ENCODE measurements around the gene DAG1. TPM values are rescaled to one million over a fixed set of nuclear protein-coding genes. Genes with fewer than 3 reads are reported as not detected.

The DAG1 gene
- total RNA-seq, 1 donor from 2014 or later: 43.6 TPM

Other genes starting within 250 kb of the DAG1 start
- gene C3orf62, start 193.0 kb upstream of the DAG1 start, total RNA-seq: 0.51 and 0.92 TPM in 2 replicates
- 6.2 and 8.7 TPM in 2 replicates for gene USP4, start 130.2 kb upstream of the DAG1 start, total RNA-seq
- 339 and 557 TPM in 2 replicates for gene GPX1, start 111.9 kb upstream of the DAG1 start, total RNA-seq
- gene RHOA, start 58.3 kb upstream of the DAG1 start, total RNA-seq: 355 and 504 TPM in 2 replicates
- 16.9 and 21.7 TPM in 2 replicates for gene TCTA, start 57.8 kb upstream of the DAG1 start, total RNA-seq
- gene AMT, start 47.8 kb upstream of the DAG1 start, total RNA-seq: 2.3 and 2.5 TPM in 2 replicates
- 0.22 and 1.2 TPM in 2 replicates for gene NICN1, start 40.9 kb upstream of the DAG1 start, total RNA-seq
- gene BSN, start 84.2 kb downstream of the DAG1 start, total RNA-seq: under 0.01 and 0.46 TPM in 2 replicates
- gene APEH, start 204.1 kb downstream of the DAG1 start, total RNA-seq: 126 and 199 TPM in 2 replicates
- 4.3 and 5.5 TPM in 2 replicates for gene MST1, start 219.2 kb downstream of the DAG1 start, total RNA-seq
- 18.0 and 19.0 TPM in 2 replicates for gene RNF123, start 219.3 kb downstream of the DAG1 start, total RNA-seq
- gene AMIGO3, start 249.4 kb downstream of the DAG1 start, total RNA-seq: 0.07 and 0.86 TPM in 2 replicates